ENCODE results near the gene NGEF.

Gene NGEF

DNA sequence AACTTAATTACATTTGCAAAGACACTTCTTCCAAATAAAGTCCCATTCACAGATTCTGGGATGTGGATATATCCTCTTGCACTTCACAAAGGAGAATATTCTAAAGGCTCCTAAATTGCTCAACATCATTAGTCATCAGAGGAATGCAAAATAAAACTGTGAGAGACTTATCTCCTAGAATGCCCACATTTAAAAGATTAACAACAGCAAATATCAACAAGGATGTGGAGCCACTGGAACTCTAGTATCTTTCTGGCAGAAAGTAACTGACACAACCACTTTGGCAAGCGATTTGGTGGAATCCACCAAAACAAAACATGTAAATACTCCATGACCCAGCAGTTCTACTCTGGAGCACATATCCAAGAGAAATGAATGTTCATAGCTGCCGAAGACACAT lies 24.0 kb upstream of the NGEF start:
- H2AFZ ChIP-seq (ENCODE audit: low read length), result no peak overlapping the region
- no peaks in the 10 kb centered on the region for H3K9me2 ChIP-seq (ENCODE audit: low read depth, low read length)
- no peaks in the 10 kb centered on the region for H3K36me3 ChIP-seq (ENCODE audit: insufficient read depth, low read length)
- H3K4me1 ChIP-seq (ENCODE audit: insufficient read depth, low read length, severe bottlenecking), result no peaks in the 10 kb centered on the region
- H3K27me3 ChIP-seq (ENCODE audit: insufficient read depth, low read length), result peaks cover 6% of the 10 kb centered on the region; the same call in 1 of the 2 replicates
- no peak for TF ChIP-seq EZH2 (IDR thresholded peaks at IDR 0.05; ENCODE audit: borderline replicate concordance, low read length)
- TF ChIP-seq, protein P1, sequence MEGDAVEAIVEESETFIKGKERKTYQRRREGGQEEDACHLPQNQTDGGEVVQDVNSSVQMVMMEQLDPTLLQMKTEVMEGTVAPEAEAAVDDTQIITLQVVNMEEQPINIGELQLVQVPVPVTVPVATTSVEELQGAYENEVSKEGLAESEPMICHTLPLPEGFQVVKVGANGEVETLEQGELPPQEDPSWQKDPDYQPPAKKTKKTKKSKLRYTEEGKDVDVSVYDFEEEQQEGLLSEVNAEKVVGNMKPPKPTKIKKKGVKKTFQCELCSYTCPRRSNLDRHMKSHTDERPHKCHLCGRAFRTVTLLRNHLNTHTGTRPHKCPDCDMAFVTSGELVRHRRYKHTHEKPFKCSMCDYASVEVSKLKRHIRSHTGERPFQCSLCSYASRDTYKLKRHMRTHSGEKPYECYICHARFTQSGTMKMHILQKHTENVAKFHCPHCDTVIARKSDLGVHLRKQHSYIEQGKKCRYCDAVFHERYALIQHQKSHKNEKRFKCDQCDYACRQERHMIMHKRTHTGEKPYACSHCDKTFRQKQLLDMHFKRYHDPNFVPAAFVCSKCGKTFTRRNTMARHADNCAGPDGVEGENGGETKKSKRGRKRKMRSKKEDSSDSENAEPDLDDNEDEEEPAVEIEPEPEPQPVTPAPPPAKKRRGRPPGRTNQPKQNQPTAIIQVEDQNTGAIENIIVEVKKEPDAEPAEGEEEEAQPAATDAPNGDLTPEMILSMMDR (IDR thresholded peaks at IDR 0.05; ENCODE audit: low read length), result no peak
- no peaks in the 10 kb centered on the region for H4K20me1 ChIP-seq (ENCODE audit: insufficient read depth, low read length)
- no peak overlapping the region for H3K4me2 ChIP-seq (ENCODE audit: low read length)
- no peak overlapping the region for H3K27ac ChIP-seq (ENCODE audit: low read depth, low read length, poor library complexity, severe bottlenecking)
- H3K9ac ChIP-seq (ENCODE audit: low read length), result no peak overlapping the region
- H3K4me3 ChIP-seq (ENCODE audit: low read depth, low read length, poor library complexity, severe bottlenecking), result no peak overlapping the region
- H3F3A ChIP-seq (ENCODE audit: insufficient read depth, low read length), result no peaks in the 10 kb centered on the region
- H3K79me2 ChIP-seq (ENCODE audit: insufficient read depth, low read length), result no peaks in the 10 kb centered on the region
- H3K9me3 ChIP-seq (ENCODE audit: low read length), result peaks cover 3% of the 10 kb centered on the region; the same call in 1 of the 2 replicates

DNA sequence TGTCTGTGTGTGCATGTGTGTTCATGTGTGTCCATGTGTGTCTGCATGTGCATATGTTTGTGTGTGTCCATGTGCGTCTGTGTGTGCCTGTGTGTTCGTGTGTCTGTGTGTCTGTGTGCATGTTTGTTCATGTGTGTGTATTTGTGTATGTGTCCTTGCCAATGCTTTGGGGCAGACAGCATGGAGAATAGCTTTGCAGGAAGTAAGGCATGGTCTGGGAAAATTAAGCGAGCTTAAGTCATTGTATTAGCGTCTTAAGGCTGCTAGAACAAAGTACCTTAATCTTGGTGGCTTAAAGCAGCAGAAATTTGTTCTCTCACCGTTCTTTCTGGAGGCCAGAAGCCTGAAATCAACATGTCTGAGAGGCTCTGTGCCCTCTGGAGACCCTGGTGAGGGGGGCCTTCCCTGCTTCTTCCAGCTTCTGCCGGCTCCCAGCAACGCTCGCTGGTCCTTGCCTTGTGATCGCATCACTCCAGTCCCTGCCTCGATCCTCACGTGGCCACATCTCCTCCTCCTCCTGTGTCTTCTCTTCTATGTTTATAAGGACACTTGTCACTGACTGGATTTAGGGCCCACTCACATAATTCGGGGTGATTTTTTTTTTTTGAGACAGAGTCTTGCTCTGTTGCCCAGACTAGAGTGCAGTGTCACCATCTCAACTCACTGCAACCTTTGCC lies 23.2 kb upstream of the NGEF start:
- H3K79me2 ChIP-seq (ENCODE audit: insufficient read depth, low read length), result no peaks in the 10 kb centered on the region

DNA sequence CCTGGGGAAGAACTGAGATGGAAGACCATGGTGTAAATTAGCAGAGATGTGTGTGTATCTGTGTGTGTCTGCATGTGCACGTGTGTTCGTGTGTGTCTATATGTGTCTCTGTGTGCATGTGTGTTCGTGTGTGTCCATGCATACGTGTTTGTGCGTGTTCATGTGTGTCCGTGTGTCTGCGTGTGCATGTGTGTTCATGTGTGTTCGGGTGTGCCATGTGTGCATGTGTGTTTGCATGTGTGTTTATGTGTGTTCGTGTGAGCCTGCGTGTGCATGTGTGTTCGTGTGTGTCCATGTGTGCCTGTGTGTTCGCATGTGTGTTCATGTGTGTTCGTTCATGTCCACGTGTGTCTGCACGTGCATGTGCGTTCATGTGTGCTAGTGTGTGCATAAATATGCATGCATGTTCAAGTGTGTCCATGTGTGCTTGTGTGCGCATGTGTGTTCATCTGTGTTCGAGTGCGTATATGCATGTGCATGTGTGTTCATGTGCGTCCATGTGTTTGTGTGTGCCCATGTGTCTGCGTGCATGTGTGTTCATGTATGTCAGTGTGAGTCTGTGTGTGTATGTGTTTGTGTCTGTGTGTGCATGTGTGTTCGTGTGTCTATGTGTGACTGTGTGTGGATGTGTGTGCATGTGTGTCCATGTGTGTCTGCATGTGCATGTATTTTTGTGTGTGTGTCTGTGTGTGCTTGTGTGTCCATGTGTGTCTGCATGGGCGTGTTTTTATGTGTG lies 22.5 kb upstream of the NGEF start:
- H3K4me3 ChIP-seq (ENCODE audit: low read depth, low read length, poor library complexity, severe bottlenecking), result no peak overlapping the region
- H3K4me1 ChIP-seq (ENCODE audit: insufficient read depth, low read length, severe bottlenecking), result no peaks in the 10 kb centered on the region
- no peak for TF ChIP-seq EZH2 (IDR thresholded peaks at IDR 0.05; ENCODE audit: borderline replicate concordance, low read length)
- TF ChIP-seq, protein P1 (IDR thresholded peaks at IDR 0.05; ENCODE audit: low read length), result no peak
- no peaks in the 10 kb centered on the region for H4K20me1 ChIP-seq (ENCODE audit: insufficient read depth, low read length)
- no peak overlapping the region for H2AFZ ChIP-seq (ENCODE audit: low read length)
- H3K27ac ChIP-seq (ENCODE audit: low read depth, low read length, poor library complexity, severe bottlenecking), result no peak overlapping the region
- no peaks in the 10 kb centered on the region for H3F3A ChIP-seq (ENCODE audit: insufficient read depth, low read length)
- no peak overlapping the region for H3K9ac ChIP-seq (ENCODE audit: low read length)
- H3K4me2 ChIP-seq (ENCODE audit: low read length), result no peak overlapping the region
- peaks cover 3% of the 10 kb centered on the region; the same call in 1 of the 2 replicates for H3K9me3 ChIP-seq (ENCODE audit: low read length)
- no peaks in the 10 kb centered on the region for H3K36me3 ChIP-seq (ENCODE audit: insufficient read depth, low read length)
- H3K27me3 ChIP-seq (ENCODE audit: insufficient read depth, low read length), result peaks cover 6% of the 10 kb centered on the region; the same call in 1 of the 2 replicates
- H3K9me2 ChIP-seq (ENCODE audit: low read depth, low read length), result no peaks in the 10 kb centered on the region
- H3K79me2 ChIP-seq (ENCODE audit: insufficient read depth, low read length), result no peaks in the 10 kb centered on the region

More for the DNA sequence above, 23.2 kb upstream of the NGEF start:
- Histone ChIP-seq H3K36me3 (ENCODE audit: insufficient read depth, low read length) (no peaks in the 10 kb centered on the region), H3F3A (ENCODE audit: insufficient read depth, low read length) (no peaks in the 10 kb centered on the region), H3K9me3 (ENCODE audit: low read length) (peaks cover 3% of the 10 kb centered on the region; the same call in 1 of the 2 replicates), H4K20me1 (ENCODE audit: insufficient read depth, low read length) (no peaks in the 10 kb centered on the region), H3K4me3 (ENCODE audit: low read depth, low read length, poor library complexity, severe bottlenecking) (no peak overlapping the region), H3K9ac (ENCODE audit: low read length) (no peak overlapping the region), H3K4me1 (ENCODE audit: insufficient read depth, low read length, severe bottlenecking) (no peaks in the 10 kb centered on the region), H3K27ac (ENCODE audit: low read depth, low read length, poor library complexity, severe bottlenecking) (no peak overlapping the region), H2AFZ (ENCODE audit: low read length) (no peak overlapping the region), H3K27me3 (ENCODE audit: insufficient read depth, low read length) (peaks cover 6% of the 10 kb centered on the region; the same call in 1 of the 2 replicates), H3K9me2 (ENCODE audit: low read depth, low read length) (no peaks in the 10 kb centered on the region), H3K4me2 (ENCODE audit: low read length) (no peak overlapping the region)
- TF ChIP-seq, protein P1 (IDR thresholded peaks at IDR 0.05; ENCODE audit: low read length), result no peak
- no peak for TF ChIP-seq EZH2 (IDR thresholded peaks at IDR 0.05; ENCODE audit: borderline replicate concordance, low read length)

All from OCI-LY1 (cell line).